PC-3 (cell line): ENCODE data around the gene ACTR2. TPM values are rescaled to one million over a fixed set of nuclear protein-coding genes. Genes with fewer than 3 reads are reported as not detected.
"Not testable (repeated sequence)": the region's sequence is repeated elsewhere in the genome, so short reads cannot be mapped to it uniquely, and the experiment has no call there.

Source experiments
- ATAC-seq: fragments of 200-7000 bp; cut with Tn5 transposase; 2 replicates; pipeline ENCODE4 v1.9.1; 2020; ENCODE audit warnings: mild to moderate bottlenecking, moderate library complexity
- BruUV-seq: library from RNA; stranded (reverse); fragments of 400-500 nt; replicated peaks from 2 replicates; lab custom pipeline; 2021; lab: Mats Ljungman, UMichigan
- CTCF ChIA-PET: fragments of 300-600 bp; sonication (Branson Sonifier 250); formaldehyde crosslinking; loops from one replicate; lab custom pipeline; 2022; ENCODE audit warnings: antibody characterized with exemption; lab: Charles Lee
- POLR2A ChIA-PET: fragments of 300-600 bp; sonication (Branson Sonifier 250); formaldehyde crosslinking; loops from one replicate; lab custom pipeline; 2022; ENCODE audit warnings: antibody characterized with exemption; ENCODE audit not compliant: unreplicated experiment; lab: Charles Lee
- DNase-seq: peaks from one replicate; pipeline ENCODE4 v3.0.0-alpha.2; 2015
- H2AFZ ChIP-seq: fragments of 300-600 bp; sonication (generic); 2 replicates; pipeline ENCODE4 v1.6.0; 2016; ENCODE audit warnings: antibody characterized with exemption, low read length
- H3F3A ChIP-seq: fragments of 300-600 bp; sonication (generic); one replicate; pipeline ENCODE4 v1.6.0; 2017; ENCODE audit warnings: antibody characterized with exemption, low read length, control low read depth, mild to moderate bottlenecking; ENCODE audit not compliant: unreplicated experiment
- H3K27ac ChIP-seq: fragments of 300-600 bp; sonication (generic); 2 replicates; pipeline ENCODE4 v1.5.1; 2016; ENCODE audit warnings: mild to moderate bottlenecking, low read length
- H3K27me3 ChIP-seq: fragments of 300-600 bp; sonication (generic); 2 replicates; pipeline ENCODE4 v1.6.1; 2016; ENCODE audit warnings: low read length, mixed read lengths
- H3K36me3 ChIP-seq: fragments of 300-600 bp; sonication (generic); 2 replicates; pipeline ENCODE4 v1.6.1; 2016; ENCODE audit warnings: low read depth, mixed run types, low read length, mixed read lengths
- H3K4me1 ChIP-seq: fragments of 300-600 bp; sonication (generic); 2 replicates; pipeline ENCODE4 v1.5.1; 2016; ENCODE audit warnings: low read length; ENCODE audit not compliant: insufficient read depth
- H3K4me2 ChIP-seq: fragments of 300-600 bp; sonication (generic); 2 replicates; pipeline ENCODE4 v1.6.0; 2016; ENCODE audit warnings: low read length
- H3K4me3 ChIP-seq: fragments of 300-600 bp; sonication (generic); 2 replicates; pipeline ENCODE4 v1.5.1; 2016; ENCODE audit warnings: mild to moderate bottlenecking, low read length, mixed read lengths
- H3K79me2 ChIP-seq: fragments of 300-600 bp; sonication (generic); 2 replicates; pipeline ENCODE4 v1.6.1; 2017; ENCODE audit warnings: low read length, mixed read lengths
- H3K9ac ChIP-seq: fragments of 300-600 bp; sonication (generic); 2 replicates; pipeline ENCODE4 v1.6.0; 2016; ENCODE audit warnings: mild to moderate bottlenecking, low read length
- H3K9me2 ChIP-seq: fragments of 300-600 bp; sonication (generic); replicated peaks from 2 replicates; pipeline ENCODE4 v1.6.1; 2016; ENCODE audit warnings: mixed run types, low read length, mixed read lengths
- H3K9me3 ChIP-seq: fragments of 300-600 bp; sonication (generic); 2 replicates; pipeline ENCODE4 v1.6.1; 2016; ENCODE audit warnings: low read length, mixed read lengths
- H4K20me1 ChIP-seq: fragments of 300-600 bp; sonication (generic); 2 replicates; pipeline ENCODE4 v1.6.1; 2016; ENCODE audit warnings: low read length, mixed read lengths
- CTCF ChIP-seq: fragments of 300-600 bp; sonication (generic); conservative IDR thresholded peaks from 2 replicates; pipeline ENCODE4 v1.5.1; 2017; ENCODE audit warnings: antibody characterized with exemption, low read depth, mild to moderate bottlenecking, low read length
- EZH2 ChIP-seq: fragments of 300-600 bp; sonication (generic); IDR thresholded peaks from one replicate; pipeline ENCODE4 v1.6.1; 2017; ENCODE audit warnings: antibody characterized with exemption, mild to moderate bottlenecking, low read length; ENCODE audit not compliant: unreplicated experiment
- EZH2phosphoT487 ChIP-seq: fragments of 300-600 bp; sonication (generic); IDR thresholded peaks from 2 replicates; pipeline ENCODE4 v1.6.1; 2018; ENCODE audit warnings: mild to moderate bottlenecking, antibody characterized with exemption, low read length, borderline replicate concordance
- intact Hi-C: fragments of 100-400 bp; cut with micrococcal nuclease; formaldehyde crosslinking; loops from 2 replicates; pipeline ENCODE4 v1.9.0; 2023
- total RNA-seq: library from RNA; depleted of rRNA; stranded (reverse); fragments of >200 nt; gene quantifications from 2 replicates; pipeline ENCODE4 v1.2.3, GENCODE V29; 2014

The ACTR2 gene
- total RNA-seq, 1 experiment from 2014 or later: 56.7 TPM

GRCh38 chr2:65252640-65253039 lies 25.0 kb downstream of the ACTR2 start:
- no peaks in the 10 kb centered on the region for H3K27me3 ChIP-seq
- ChIA-PET POLR2A (no interaction called here), CTCF (no interaction called here)
- TF ChIP-seq EZH2phosphoT487 (no peak), CTCF (no peak), EZH2 (no peak)
- no peak overlapping the region for H3K4me3 ChIP-seq
- H4K20me1 ChIP-seq: no peaks in the 10 kb centered on the region
- no peaks in the 10 kb centered on the region for H3K79me2 ChIP-seq
- no TSS peak for BruUV-seq
- no peak for ATAC-seq
- no peak overlapping the region for H2AFZ ChIP-seq
- no peaks in the 10 kb centered on the region for H3K9me2 ChIP-seq
- intact Hi-C loops: no loop called here
- DNase-seq: no peak
- H3K27ac ChIP-seq: no peak overlapping the region
- no peak overlapping the region for H3K9ac ChIP-seq
- H3K9me3 ChIP-seq: no peaks in the 10 kb centered on the region
- no peak overlapping the region for H3K4me2 ChIP-seq
- H3F3A ChIP-seq: peaks cover 8% of the 10 kb centered on the region
- H3K36me3 ChIP-seq: peaks cover 31% of the 10 kb centered on the region
- no peaks in the 10 kb centered on the region for H3K4me1 ChIP-seq

GRCh38 chr2:65255356-65255755 lies 27.7 kb downstream of the ACTR2 start:
- Histone ChIP-seq H3K4me1 (no peaks in the 10 kb centered on the region), H4K20me1 (no peaks in the 10 kb centered on the region), H3K9me3 (no peaks in the 10 kb centered on the region), H3K36me3 (peaks cover 32% of the 10 kb centered on the region), H3K9me2 (no peaks in the 10 kb centered on the region), H3K79me2 (peaks cover 7% of the 10 kb centered on the region), H3F3A (peaks cover 8% of the 10 kb centered on the region), H2AFZ (no peak overlapping the region), H3K27ac (no peak overlapping the region), H3K4me3 (no peak overlapping the region), H3K4me2 (no peak overlapping the region), H3K27me3 (no peaks in the 10 kb centered on the region), H3K9ac (no peak overlapping the region)
- DNase-seq (no peak), ATAC-seq (no peak)
- no peak for TF ChIP-seq EZH2
- no peak for TF ChIP-seq EZH2phosphoT487
- TF ChIP-seq CTCF: no peak
- ChIA-PET POLR2A (no interaction called here), CTCF (no interaction called here)
- intact Hi-C loops: no loop called here
- no TSS peak for BruUV-seq

- H3K9me3 ChIP-seq: no peaks in the 10 kb centered on the region
- H4K20me1 ChIP-seq: no peaks in the 10 kb centered on the region
- ChIA-PET POLR2A (no interaction called here), CTCF (interaction anchor here (0.7 kb wide), 1 partner anchor 1550 kb away, joined by 3 read pairs; no protein-coding TSS in a partner anchor)
- H3K4me1 ChIP-seq: no peaks in the 10 kb centered on the region
- H2AFZ ChIP-seq: no peak overlapping the region
- intact Hi-C loops: no loop called here
- no peak overlapping the region for H3K4me2 ChIP-seq
- TF ChIP-seq EZH2 (no peak), EZH2phosphoT487 (no peak), CTCF (peak; percentile 59)
- 0 out of 2 replicates have a peak, but pooled peaks have one; percentile 20 for ATAC-seq
- H3F3A ChIP-seq: peaks cover 8% of the 10 kb centered on the region
- no peaks in the 10 kb centered on the region for H3K27me3 ChIP-seq
- no peak overlapping the region for H3K27ac ChIP-seq
- DNase-seq: no peak
- H3K9me2 ChIP-seq: no peaks in the 10 kb centered on the region
- H3K4me3 ChIP-seq: no peak overlapping the region
- no TSS peak for BruUV-seq
- peaks cover 32% of the 10 kb centered on the region for H3K36me3 ChIP-seq
- no peak overlapping the region for H3K9ac ChIP-seq
- H3K79me2 ChIP-seq: peaks cover 7% of the 10 kb centered on the region
Measured at GRCh38 chr2:65256054-65256453, 28.4 kb downstream of the ACTR2 start.

GRCh38 chr2:65257866-65258265 lies 30.2 kb downstream of the ACTR2 start:
- H4K20me1 ChIP-seq, H3K9me2 ChIP-seq, ATAC-seq, H3K9ac ChIP-seq, POLR2A ChIA-PET, BruUV-seq, DNase-seq, intact Hi-C loops, H3K27me3 ChIP-seq, H2AFZ ChIP-seq, H3K4me2 ChIP-seq, CTCF ChIA-PET, H3K9me3 ChIP-seq, H3F3A ChIP-seq, H3K4me3 ChIP-seq, H3K27ac ChIP-seq: not testable (repeated sequence)
- peaks cover 12% of the 10 kb centered on the region; the same call in 1 of the 2 replicates for H3K4me1 ChIP-seq
- H3K36me3 ChIP-seq: peaks cover 31% of the 10 kb centered on the region
- H3K79me2 ChIP-seq: peaks cover 16% of the 10 kb centered on the region
